HUDEP-2 (cell line): ENCODE results near the gene HTRA3.
A peak's percentile ranks its signal among the peaks of the same experiment; 100 is the strongest.

Experiments
- DNase-seq, 76 experiments: peaks; one replicate each; lab custom pipeline; 2025; ENCODE audit not compliant: unreplicated experiment in 76 of 76; lab: John Stamatoyannopoulos, UW

HTRA3 gene

DNA sequence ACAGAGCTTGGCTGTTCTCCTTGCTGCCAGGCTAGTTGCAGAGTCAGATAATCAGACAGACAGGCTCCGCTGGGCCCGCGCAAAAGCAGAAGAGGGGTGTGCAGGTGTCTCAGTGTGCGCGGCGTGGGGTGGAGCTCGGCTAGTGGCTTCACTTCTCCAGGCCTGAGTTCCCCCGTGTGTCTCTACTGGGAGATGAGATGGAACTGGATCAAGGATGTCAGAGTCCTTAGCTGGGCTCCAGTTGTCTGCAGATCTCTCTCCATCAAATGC, 21.1 kb downstream of the HTRA3 start:
- no peak for DNase-seq

DNA sequence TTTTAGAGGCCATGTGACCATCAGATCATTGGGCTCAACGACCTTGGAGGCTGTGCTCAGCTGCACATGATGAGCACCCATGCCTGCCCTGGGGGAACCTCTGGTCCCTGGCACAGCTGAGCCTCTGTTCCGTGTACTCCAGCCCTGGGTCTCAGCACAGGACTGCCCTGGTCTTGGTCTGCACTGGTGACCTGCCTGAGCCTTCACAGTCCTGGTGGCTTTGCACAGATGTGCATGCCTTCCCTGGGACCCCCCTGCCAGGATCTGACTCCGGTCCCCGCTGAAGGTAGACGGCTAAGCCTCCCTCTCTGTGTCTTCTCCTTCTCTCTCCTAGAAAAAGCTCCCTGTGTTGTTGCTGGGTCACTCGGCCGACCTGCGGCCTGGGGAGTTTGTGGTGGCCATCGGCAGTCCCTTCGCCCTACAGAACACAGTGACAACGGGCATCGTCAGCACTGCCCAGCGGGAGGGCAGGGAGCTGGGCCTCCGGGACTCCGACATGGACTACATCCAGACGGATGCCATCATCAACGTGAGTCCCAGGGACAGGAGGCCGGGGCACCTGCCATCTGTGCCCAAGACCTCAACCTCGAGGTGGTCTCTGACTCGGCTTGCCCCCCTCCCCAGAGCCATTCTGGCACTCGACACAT, 21.6 kb downstream of the HTRA3 start:
- DNase-seq: no peak

DNA sequence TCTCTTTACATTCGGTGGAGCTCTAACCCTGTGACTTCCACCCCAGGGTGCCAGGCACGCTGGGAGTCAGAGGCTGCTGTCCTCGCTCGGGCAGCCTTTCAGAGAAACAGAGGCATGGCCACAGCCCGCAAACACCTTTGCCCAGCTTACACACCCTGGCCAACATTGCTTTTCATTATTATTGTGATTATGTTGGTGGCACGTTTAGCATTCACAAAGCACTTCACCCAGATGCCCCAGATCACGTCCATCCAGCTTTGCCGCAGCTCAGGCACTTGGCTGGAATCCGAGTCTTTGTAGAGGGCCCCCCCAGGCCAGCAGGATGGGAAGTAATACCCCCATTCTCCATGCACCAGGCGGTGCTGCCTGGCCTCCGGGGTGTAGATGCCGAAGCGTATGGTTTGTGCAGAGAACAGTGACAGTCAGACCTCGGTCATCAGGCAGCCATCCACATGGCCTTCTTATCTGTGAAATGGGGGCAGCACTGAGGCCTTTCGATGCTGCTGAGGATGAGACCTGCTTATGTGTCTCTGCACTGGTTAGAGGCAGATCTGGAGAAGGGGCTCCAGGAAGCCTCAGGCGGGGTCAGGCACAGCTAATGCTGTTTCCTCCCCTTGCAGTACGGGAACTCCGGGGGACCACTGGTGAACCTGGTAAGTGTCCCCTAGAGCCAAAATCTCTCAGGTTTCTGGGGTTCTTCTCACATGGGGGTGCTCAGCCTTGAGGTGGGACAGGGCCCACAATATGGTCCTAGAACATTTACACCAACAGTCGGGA, 22.3 kb downstream of the HTRA3 start:
- no peak for DNase-seq

DNA sequence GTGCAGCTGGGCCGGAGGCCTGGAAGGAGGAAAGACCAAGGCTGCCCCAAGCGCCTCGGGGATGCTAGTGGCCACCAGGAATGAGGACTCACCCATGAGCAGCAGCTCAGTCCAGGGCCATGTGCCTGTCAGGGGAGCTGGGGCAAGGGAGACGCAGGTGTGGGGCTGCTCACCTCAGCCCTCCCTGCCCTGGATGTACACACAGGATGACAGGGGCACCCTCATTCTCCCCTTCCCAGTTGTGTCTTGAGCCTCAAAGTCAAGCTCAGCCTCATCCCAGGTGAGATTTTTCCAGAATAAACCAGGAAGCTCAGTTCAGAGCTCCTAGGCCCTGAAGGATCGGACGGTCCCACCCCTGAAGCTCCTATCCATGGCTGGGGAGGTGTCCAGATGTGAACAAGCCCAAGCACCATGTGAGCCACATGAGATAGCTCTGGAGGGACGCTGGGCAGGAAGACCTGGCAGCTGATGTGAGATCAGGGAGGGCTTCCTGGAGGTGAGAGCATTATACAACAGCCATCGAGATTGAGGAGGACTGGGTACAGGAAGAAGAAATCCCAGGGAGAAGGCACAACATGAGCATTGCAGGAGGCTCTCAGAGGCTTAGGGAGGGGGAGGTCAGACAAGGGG, 23.0 kb downstream of the HTRA3 start:
- no peak for DNase-seq

DNA sequence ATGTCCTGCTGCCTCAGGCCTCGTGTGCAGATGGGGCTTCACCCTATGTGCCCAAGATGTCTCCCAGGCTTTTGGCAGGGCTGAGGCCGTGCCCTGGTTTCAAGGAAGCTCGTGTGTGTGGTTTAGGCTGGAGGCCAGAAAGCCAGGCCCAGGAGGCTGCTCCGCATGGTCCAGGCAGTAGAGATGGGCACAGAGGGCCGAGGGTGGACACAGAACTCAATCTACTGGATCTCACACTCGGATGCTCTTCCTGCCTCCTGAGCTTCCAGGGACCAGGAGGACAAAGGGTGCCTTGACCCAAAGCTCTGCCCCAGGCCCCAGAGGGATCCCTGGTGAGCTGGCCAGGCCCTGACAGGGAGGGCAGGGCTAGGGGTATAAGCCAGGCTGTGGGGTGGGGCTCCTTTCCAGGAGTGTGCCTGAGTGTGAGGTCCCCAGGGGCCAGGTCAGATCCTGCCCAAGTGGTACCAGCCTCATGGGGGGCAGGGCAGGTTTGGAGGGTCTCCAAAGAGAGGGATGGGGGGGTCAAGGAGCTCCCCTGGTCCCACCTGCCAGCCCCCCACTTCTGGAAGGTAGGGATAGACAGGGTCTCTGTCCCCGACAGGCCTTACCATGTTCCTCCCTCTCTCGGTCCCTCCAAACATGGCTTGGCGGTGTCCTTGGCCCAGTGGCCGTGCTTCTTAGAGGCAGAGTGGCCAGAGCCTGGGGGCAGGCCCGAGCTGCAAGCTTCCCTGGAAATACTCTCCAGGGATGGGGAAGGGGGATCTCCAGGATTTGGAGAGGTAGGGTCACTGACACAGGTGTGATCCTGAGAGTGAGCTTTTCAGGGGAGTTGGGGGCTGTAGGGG, 23.8 kb downstream of the HTRA3 start:
- DNase-seq: no peak

DNA sequence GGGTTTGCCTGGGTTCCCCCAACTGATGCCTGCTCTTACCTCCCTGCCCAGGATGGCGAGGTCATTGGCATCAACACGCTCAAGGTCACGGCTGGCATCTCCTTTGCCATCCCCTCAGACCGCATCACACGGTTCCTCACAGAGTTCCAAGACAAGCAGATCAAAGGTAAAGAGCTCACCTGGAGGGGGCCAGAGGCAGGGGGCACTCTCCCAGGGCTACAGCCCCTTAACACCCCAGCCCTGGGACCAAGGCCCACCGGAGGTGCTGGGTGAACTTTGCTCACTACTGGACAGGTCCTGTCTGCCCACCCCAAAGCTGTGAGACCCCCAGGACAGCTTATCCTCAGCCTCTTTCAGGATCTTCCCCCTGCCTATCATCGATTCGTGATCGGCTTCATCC, 24.5 kb downstream of the HTRA3 start:
- no peak for DNase-seq

DNA sequence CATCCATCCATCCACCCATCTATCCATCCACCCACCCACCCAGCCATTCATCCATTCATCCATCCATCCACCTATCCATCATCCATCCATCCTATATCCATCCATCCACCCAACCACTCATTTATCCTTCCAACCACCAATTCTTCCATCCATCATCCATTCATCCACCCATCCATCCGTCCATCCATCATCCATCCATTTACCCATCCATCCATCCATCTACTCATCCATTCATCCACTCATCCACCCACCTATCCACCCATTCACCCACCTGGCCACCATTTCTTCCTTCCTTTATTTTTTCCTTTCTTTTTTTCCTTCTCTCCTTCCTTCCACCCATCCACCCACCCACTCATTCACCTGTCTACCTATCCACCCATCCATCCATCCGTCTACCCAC, 25.2 kb downstream of the HTRA3 start:
- DNase-seq: no peak

DNA sequence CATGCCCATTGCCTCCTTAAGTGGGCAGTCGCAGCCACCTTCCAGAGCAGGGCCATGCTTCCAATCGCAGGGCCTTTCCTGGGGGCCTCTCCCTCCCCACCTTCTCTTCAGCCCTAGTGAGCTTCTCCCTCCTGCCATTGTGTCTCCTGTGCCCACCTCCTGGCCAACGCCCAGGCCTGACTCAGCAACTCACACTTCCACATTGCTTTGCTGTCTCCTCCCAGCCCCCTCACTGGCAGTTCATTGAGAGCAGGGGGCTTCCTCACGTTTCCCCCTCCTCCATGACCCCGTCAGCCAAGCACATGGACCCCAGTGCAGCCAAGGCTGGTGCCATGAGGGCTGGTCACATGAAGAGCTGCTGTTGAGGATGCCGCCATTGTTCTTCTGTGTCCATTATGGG, 25.9 kb downstream of the HTRA3 start:
- no peak for DNase-seq

DNA sequence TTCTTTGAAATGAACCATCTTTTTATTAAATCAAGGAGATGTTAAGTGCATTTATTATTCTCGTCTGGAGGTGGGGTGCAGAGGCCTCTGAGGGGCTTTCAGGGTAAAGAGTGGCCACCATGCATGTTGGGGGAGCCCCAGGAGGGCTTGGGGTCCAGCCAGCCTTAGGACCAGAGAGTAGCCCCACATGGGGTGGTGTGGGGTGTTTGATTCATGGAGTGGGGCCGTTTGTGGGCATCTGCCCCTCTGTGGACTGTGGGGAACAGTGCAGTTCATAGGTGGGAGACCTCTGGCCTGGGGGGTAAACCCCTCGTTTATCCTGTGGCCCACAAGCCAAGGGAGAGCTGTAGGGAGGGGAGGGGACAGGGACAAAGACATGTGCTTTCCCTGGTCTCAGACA, 26.9 kb downstream of the HTRA3 start:
- DNase-seq: no peak

DNA sequence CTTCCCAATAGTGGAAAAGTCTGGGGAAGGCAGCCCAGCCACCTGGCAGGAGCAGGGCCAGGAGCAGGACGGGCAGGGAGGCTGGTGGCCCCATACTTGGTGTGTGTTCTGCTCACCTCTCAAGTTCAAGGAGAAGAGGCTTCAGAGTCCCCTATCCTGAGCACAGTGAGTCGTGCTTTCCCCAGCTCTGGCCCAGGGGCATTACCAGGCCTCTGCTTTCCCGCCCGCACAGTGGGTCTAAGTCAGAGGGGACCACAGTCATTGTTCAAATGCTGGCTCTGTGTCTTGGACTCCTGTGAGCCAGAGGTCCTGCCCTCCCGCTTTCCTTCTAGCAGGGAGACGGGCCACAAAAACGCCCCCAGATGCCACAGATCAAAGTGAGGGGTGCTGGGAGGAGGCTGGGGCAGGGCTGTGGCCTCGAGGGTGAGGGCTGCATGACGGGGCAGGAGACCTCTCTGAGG, 27.6 kb downstream of the HTRA3 start:
- no peak for DNase-seq

DNA sequence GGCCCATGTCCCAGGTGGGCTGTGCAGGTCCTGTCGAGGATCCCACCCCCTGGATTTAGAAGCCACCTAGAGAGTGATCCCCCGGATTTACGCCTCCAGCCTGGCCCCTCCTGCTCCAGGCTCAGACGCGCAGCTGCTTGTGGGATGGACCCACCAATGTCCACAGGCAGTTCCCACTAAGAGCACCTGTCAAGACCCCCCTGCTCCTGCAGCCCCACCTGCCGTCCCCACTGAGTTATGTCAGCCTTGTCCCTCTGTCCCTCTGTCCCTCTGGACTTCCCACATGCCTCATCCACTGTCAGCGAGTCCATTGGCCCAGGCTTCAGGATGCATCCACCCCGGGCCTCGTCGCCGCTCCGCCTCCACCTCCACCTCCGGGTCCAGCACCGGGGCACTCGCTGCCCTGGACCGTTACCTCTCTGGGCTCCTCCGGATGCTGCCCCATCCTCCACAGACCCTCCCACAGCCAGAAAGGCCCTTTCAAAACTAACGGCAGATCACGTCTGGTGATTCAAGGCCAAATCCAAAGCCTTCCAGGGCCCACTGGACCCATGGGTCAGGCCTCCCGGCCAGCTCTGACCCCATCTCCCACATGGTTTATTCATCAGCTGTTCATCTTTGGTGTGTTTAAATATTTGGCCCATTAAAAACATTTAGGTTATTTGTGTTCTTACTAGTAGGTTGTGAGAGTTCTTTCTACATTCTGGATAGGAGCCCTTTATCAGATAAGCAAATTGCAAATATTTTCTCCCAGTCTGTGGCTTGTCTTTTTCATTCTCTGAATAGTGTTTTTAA, 28.3 kb downstream of the HTRA3 start:
- DNase-seq: no peak

DNA sequence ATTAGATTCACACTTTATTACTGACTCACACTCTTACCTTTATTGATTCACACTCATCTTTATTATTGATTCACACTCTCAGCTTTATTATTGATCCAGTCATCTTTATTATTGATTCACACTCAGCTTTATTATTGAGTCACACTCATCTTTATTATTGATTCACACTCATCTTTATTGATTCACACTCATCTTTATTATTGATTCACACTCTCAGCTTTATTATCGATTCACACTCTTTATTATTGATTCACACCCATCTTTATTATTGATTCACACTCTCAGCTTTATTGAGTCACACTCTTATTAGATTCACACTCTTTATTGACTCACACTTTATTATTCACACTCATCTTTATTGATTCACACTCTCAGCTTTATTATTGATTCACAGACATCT, 31.3 kb downstream of the HTRA3 start:
- DNase-seq: no peak

DNA sequence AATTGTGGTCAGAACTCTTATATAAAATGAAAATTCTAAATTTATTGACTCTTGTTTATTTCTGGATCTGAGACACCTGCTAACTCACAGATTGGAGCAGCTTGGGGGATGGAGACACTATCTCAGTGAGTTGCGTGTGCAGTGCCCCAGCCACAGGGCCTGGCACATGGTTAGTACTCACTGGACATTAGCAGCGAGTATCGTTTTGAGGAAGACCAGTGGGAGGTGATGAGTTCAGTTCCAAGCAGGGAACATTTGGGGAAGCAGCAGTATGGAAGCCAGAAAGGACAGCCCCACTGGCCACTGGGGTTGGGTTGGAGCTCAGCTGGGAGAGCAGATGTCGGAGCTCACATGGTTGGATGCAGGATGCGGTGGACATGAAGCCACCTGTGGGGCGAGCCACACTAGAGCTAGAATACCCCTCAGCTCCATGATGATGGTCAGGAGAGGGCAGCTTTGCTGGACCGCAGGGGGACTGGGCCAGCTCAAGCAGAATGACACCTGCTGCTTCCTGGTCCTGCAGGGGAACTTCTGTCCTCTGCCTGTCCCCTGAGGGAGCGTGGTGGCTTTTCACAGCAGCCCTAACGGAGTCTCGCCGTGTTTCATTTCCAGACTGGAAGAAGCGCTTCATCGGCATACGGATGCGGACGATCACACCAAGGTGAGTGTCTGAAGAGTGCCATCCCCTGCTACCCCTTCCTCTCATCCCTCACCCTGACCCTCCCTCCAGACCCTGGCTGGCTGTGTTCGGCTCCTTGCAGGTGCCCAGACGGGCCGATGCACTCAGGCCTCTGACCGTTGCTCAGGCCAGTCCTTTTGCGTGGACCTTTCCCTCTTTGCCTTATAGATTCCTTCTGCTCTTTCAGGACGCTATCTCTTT, 32.5 kb downstream of the HTRA3 start:
- DNase-seq: no peak

DNA sequence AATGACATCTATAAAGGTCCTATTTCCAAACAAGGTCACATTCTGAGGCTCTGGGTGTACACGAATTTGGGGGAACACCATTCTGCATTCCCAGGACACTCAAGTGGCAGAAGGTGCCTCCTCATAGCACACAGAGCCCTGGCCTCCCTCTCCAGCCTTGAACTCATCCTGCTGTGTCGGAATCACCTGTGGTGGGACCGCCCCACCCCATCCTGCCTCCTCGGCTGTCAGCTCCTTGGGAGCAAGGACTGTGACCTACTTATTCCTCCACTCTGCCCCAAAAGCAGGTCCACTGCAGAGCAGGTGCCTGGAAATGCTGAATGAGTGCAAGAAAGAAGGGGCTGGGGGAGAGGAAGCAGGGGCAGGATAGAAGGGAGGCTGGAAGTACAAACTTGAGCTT, 33.5 kb downstream of the HTRA3 start:
- no peak for DNase-seq

DNA sequence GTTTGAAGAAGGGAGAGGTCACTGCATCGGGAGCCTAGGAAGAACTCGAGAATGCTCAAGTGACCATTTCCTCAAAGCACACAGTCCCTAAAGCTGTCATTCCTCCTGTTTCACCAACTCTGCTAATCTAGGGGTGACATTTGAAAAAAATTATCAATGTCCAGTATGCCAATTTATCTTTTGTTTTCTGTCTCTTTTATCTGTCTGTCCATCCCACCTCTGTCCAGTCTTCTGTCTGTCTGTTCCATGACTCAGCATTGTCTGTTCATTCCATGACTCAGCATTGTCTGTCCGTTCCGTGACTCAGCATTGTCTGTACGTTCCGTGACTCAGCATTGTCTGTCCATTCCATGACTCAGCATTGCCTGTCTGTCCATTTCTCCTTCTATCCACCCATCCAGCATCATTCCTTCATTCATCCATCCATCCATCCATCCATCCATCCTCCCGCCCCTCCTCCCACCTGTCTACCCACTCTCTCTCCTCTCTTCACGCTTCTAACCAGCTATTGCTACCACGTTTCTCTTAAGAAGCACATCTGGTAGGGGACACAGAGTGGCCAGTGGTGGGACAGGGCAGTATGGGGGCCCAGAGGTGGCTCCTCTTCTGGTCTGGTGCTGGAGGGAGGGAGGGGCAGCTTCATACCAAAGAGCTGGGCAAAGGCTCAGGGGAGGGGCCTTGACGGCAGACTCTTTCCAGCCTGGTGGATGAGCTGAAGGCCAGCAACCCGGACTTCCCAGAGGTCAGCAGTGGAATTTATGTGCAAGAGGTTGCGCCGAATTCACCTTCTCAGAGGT, 34.1 kb downstream of the HTRA3 start:
- DNase-seq: peak in 45 of 76 experiments; percentile 1 to 85 (median 26)

DNA sequence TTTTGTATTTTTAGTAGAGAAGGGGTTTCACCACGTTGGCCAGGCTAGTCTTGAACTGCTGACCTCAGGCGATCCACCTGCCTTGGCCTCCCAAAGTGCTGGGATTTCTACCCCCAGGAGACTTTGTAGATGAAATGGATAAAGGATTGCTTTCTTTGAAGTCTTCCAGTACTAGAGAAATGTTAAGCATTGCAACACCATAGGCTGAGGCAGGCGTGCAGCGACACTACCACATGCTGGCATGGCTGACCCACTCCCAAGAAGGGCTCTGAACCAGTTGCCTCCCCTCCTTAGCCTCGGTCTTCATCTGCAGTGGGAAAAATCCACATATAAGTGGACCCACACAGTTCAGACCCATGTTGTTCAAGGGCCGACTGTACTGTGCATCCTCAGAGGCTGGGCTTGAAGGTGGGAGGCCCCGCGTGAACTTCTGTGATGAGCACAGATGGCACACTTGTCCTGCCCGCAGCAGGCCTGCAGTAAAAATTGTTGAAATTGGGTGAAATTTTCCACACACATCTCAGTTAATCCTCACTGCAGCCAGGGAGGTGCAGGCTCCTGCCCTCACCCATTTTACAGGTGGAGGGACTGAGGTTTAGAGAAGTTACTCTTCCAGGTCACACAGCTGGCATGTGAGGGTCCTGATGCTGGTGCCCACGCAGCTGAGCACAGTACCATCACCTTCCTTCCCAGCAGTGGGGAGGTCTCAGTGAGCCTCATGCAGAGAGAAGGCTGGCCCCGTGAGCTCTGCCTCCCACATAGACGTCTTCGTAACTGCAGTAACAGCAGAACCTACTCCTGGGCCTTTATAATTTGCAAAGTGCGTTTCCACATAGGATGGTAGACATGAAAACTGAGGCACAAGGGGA, 35.5 kb downstream of the HTRA3 start:
- no peak for DNase-seq

DNA sequence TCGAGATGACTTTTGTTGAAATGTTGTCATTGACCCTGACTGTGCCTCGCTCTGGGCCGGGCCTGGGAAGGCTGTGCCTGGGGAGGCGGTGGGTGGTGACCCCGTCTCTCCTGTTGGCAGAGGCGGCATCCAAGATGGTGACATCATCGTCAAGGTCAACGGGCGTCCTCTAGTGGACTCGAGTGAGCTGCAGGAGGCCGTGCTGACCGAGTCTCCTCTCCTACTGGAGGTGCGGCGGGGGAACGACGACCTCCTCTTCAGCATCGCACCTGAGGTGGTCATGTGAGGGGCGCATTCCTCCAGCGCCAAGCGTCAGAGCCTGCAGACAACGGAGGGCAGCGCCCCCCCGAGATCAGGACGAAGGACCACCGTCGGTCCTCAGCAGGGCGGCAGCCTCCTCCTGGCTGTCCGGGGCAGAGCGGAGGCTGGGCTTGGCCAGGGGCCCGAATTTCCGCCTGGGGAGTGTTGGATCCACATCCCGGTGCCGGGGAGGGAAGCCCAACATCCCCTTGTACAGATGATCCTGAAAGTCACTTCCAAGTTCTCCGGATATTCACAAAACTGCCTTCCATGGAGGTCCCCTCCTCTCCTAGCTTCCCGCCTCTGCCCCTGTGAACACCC, 36.4 kb downstream of the HTRA3 start:
- DNase-seq: no peak
